ENCODE data around the gene SNTG2.

Gene SNTG2

DNA sequence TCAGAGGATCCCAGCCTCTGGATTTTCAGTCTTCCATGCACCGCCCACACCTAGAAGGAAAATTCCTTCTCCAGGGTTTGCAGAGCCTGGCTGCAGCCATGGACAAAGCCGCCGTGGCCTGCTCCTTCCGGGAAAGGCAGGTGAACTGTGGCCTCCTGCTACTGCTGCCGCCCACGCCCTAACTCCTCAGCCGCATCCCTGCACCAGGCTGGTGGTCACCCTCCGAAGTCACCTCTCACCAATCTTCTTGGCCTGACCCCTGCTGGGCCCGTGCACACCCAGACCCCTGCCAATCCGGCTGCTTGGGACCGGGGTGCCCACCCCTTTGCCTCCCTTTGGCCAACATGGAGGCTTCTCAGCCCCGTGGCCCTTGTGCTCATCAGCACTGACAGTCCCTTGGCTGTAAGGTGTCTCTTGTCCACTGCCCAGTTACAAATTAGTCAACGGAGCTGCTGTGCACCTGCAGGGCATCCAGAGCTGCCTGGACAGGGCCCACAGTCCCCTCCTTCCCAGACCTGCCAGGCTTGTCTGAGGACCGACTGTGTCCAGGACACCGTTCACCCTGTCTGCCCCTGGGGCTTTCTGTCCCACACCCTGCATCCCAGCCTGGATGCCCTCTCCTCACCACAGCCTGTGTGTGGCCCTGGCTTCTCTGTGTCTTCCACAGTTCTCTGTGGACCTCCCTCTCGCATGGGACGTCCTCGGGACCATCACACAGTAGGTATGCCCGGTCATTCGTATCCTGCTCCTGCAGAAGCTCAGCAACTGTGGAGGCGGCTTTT, 332.6 kb downstream of the SNTG2 start:
- H3K79me2 ChIP-seq (ENCODE audit: control insufficient read depth, low read length): no peaks in the 10 kb centered on the region
- no peak for TF ChIP-seq EZH2phosphoT487 (IDR thresholded peaks at IDR 0.05; ENCODE audit: borderline replicate concordance, low read length)
- TF ChIP-seq CTCF (IDR thresholded peaks at IDR 0.05; ENCODE audit: low read depth, low read length, poor library complexity, severe bottlenecking): no peak

DNA sequence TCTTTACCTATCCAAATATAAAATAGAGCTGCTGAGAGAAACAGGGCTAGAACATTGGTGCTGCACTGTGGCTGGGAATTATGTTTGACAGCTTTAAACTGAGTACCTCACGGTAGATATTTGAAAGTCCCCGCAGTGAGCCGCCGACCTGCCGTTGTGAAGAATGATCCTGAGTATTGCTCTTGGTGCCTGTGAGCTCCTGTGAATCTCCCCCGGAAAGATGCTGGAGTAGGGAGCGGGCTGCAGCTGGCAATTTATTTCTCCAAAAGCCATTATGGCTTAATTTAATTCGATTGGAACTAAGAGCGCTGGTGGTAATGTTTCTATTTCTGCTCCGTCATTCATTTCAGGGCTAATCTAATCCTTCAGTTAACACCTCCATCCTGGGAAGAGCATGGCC, 333.2 kb downstream of the SNTG2 start:
- Histone ChIP-seq H3K27ac (ENCODE audit: low read depth, low read length) (no peak overlapping the region), H3K9me2 (replicated peaks; ENCODE audit: control insufficient read depth, low read length) (no peaks in the 10 kb centered on the region), H3K36me3 (ENCODE audit: control insufficient read depth, low read length) (no peaks in the 10 kb centered on the region), H3K79me2 (ENCODE audit: control insufficient read depth, low read length) (no peaks in the 10 kb centered on the region), H3K4me3 (ENCODE audit: low read length) (no peak overlapping the region), H3F3A (ENCODE audit: control insufficient read depth, insufficient read depth) (no peaks in the 10 kb centered on the region), H3K9me3 (ENCODE audit: control insufficient read depth, insufficient read depth, low read length) (no peaks in the 10 kb centered on the region; the same call in 1 of the 2 replicates), H3K27me3 (ENCODE audit: control insufficient read depth, low read length) (no peaks in the 10 kb centered on the region), H3K4me1 (ENCODE audit: control insufficient read depth, low read length) (no peaks in the 10 kb centered on the region), H3K4me2 (ENCODE audit: low read length) (no peak overlapping the region), H4K20me1 (ENCODE audit: control insufficient read depth, insufficient read depth, low read depth, low read length) (no peaks in the 10 kb centered on the region)
- no peak for TF ChIP-seq CTCF (IDR thresholded peaks at IDR 0.05; ENCODE audit: low read depth, low read length, poor library complexity, severe bottlenecking)
- TF ChIP-seq EZH2phosphoT487 (IDR thresholded peaks at IDR 0.05; ENCODE audit: borderline replicate concordance, low read length): no peak

More for the DNA sequence above, 332.6 kb downstream of the SNTG2 start:
- Histone ChIP-seq H3K4me3 (ENCODE audit: low read length) (no peak overlapping the region), H3F3A (ENCODE audit: control insufficient read depth, insufficient read depth) (no peaks in the 10 kb centered on the region), H3K4me1 (ENCODE audit: control insufficient read depth, low read length) (no peaks in the 10 kb centered on the region), H3K9me2 (replicated peaks; ENCODE audit: control insufficient read depth, low read length) (no peaks in the 10 kb centered on the region), H3K4me2 (ENCODE audit: low read length) (no peak overlapping the region), H3K36me3 (ENCODE audit: control insufficient read depth, low read length) (no peaks in the 10 kb centered on the region), H3K27me3 (ENCODE audit: control insufficient read depth, low read length) (no peaks in the 10 kb centered on the region), H4K20me1 (ENCODE audit: control insufficient read depth, insufficient read depth, low read depth, low read length) (no peaks in the 10 kb centered on the region), H3K9me3 (ENCODE audit: control insufficient read depth, insufficient read depth, low read length) (no peaks in the 10 kb centered on the region; the same call in 1 of the 2 replicates), H3K27ac (ENCODE audit: low read depth, low read length) (no peak overlapping the region)

GRCh38 chr2:1286929-1287328, 336.3 kb downstream of the SNTG2 start:
- no peaks in the 10 kb centered on the region; the same call in 1 of the 2 replicates for H3K9me3 ChIP-seq (ENCODE audit: control insufficient read depth, insufficient read depth, low read length)
- no peaks in the 10 kb centered on the region for H3K9me2 ChIP-seq (replicated peaks; ENCODE audit: control insufficient read depth, low read length)
- H3K27me3 ChIP-seq (ENCODE audit: control insufficient read depth, low read length): no peaks in the 10 kb centered on the region
- H3K4me3 ChIP-seq (ENCODE audit: low read length): no peak overlapping the region
- H3K4me2 ChIP-seq (ENCODE audit: low read length): no peak overlapping the region
- H3K79me2 ChIP-seq (ENCODE audit: control insufficient read depth, low read length): no peaks in the 10 kb centered on the region
- no peaks in the 10 kb centered on the region for H3F3A ChIP-seq (ENCODE audit: control insufficient read depth, insufficient read depth)
- H3K4me1 ChIP-seq (ENCODE audit: control insufficient read depth, low read length): no peaks in the 10 kb centered on the region
- H3K36me3 ChIP-seq (ENCODE audit: control insufficient read depth, low read length): no peaks in the 10 kb centered on the region
- TF ChIP-seq CTCF (IDR thresholded peaks at IDR 0.05; ENCODE audit: low read depth, low read length, poor library complexity, severe bottlenecking): no peak
- TF ChIP-seq EZH2phosphoT487 (IDR thresholded peaks at IDR 0.05; ENCODE audit: borderline replicate concordance, low read length): no peak
- H4K20me1 ChIP-seq (ENCODE audit: control insufficient read depth, insufficient read depth, low read depth, low read length): no peaks in the 10 kb centered on the region
- no peak overlapping the region for H3K27ac ChIP-seq (ENCODE audit: low read depth, low read length)

Data from DOHH2 (cell line).